Tibial nerve (tissue), 4 donors: ENCODE data around the gene DOC2A. TPM values are rescaled to one million over a fixed set of nuclear protein-coding genes. Genes with fewer than 3 reads are reported as not detected.

Source experiments
- DNase-seq, 2 donors: peaks; one replicate each; pipeline ENCODE4 v3.0.0-alpha.2; 2019; ENCODE audit warnings: low spot score in 2 of 2
- H3K27ac ChIP-seq, 4 donors: fragments of 200-600 bp; sonication (generic) in 3 of 4; one replicate each; pipeline ENCODE4 v1.5.1; 2017 to 2019; ENCODE audit warnings: mild to moderate bottlenecking in 1 of 4
- H3K27me3 ChIP-seq, 2 donors: fragments of 200-600 bp; sonication (generic) in 1 of 2; one replicate each; pipeline versions ENCODE4 v1.5.1 to v1.6.0; 2017 to 2019
- H3K36me3 ChIP-seq, 3 donors: fragments of 200-600 bp; sonication (generic); one replicate each; pipeline ENCODE4 v1.5.1; 2018 to 2019
- H3K4me1 ChIP-seq, 4 donors: fragments of 200-600 bp; sonication (generic) in 3 of 4; one replicate each; pipeline ENCODE4 v1.5.1; 2017 to 2019
- H3K4me3 ChIP-seq, 4 donors: fragments of 200-600 bp; sonication (generic) in 3 of 4; one replicate each; pipeline ENCODE4 v1.5.1; 2017 to 2019; ENCODE audit warnings: mild to moderate bottlenecking in 1 of 4, moderate library complexity in 1 of 4
- H3K9me3 ChIP-seq, 4 donors: fragments of 200-600 bp; sonication (generic) in 3 of 4; one replicate each; pipeline ENCODE4 v1.5.1; 2017 to 2019
- EP300 ChIP-seq, 2 donors: sonication (generic); formaldehyde crosslinking; IDR thresholded peaks; one replicate each; pipeline ENCODE4 v1.6.1; 2017; ENCODE audit warnings: antibody characterized with exemption in 2 of 2, mild to moderate bottlenecking in 1 of 2
- POLR2A ChIP-seq, 2 donors: fragments of 450-650 bp; IDR thresholded peaks; one replicate each; pipeline ENCODE4 v1.6.1; 2017; ENCODE audit warnings: antibody characterized with exemption in 2 of 2, mild to moderate bottlenecking in 2 of 2, moderate library complexity in 2 of 2
- WGBS, 2 donors: methylation state at CpG; one replicate each; pipeline ENCODE4 v1.1.5; 2018; 5-methylcytosine and 5-hydroxymethylcytosine counted together
- total RNA-seq, 4 donors: library from RNA; depleted of rRNA; stranded (reverse); fragments of >200 nt; gene quantifications; one replicate each; pipeline ENCODE4 v1.1.0, GENCODE V29; 2016
- TF ChIP-seq, protein P1 (sequence below), 5 experiments: fragments of 200-600 bp in 3 of 5; fragments of 450-650 bp in 2 of 5; sonication (generic) in 3 of 5; IDR thresholded peaks; one replicate each; pipeline ENCODE4 v1.5.1; 2016 to 2019; ENCODE audit warnings: antibody characterized with exemption in 5 of 5, mild to moderate bottlenecking in 3 of 5, moderate library complexity in 2 of 5

DOC2A gene
- total RNA-seq, 4 donors from 2014 or later = 0.44 to 4.2 (median 1.7) TPM

- DNase-seq = no peak
- TF ChIP-seq, protein P1, sequence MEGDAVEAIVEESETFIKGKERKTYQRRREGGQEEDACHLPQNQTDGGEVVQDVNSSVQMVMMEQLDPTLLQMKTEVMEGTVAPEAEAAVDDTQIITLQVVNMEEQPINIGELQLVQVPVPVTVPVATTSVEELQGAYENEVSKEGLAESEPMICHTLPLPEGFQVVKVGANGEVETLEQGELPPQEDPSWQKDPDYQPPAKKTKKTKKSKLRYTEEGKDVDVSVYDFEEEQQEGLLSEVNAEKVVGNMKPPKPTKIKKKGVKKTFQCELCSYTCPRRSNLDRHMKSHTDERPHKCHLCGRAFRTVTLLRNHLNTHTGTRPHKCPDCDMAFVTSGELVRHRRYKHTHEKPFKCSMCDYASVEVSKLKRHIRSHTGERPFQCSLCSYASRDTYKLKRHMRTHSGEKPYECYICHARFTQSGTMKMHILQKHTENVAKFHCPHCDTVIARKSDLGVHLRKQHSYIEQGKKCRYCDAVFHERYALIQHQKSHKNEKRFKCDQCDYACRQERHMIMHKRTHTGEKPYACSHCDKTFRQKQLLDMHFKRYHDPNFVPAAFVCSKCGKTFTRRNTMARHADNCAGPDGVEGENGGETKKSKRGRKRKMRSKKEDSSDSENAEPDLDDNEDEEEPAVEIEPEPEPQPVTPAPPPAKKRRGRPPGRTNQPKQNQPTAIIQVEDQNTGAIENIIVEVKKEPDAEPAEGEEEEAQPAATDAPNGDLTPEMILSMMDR (IDR thresholded peaks at IDR 0.05) = no peak
- TF ChIP-seq POLR2A (IDR thresholded peaks at IDR 0.05) (no peak), EP300 (IDR thresholded peaks at IDR 0.05) (no peak)
- no peaks in the 10 kb centered on the region for H3K9me3 ChIP-seq
- no peak overlapping the region for H3K4me3 ChIP-seq
- H3K27ac ChIP-seq = no peak overlapping the region
- WGBS, 2 donors = 87 to 88% methylated on average over 20 to 23 of the region's 25 CpGs
- peaks cover 8 to 68% (median 14%) of the 10 kb centered on the region in 3 donors for H3K36me3 ChIP-seq
- no peaks in the 10 kb centered on the region for H3K27me3 ChIP-seq
- peaks cover 0 to 30% (median 13%) of the 10 kb centered on the region in 4 donors for H3K4me1 ChIP-seq
Measured at GRCh38 chr16:29993191-29993902, 17.5 kb downstream of the DOC2A start.

DNA sequence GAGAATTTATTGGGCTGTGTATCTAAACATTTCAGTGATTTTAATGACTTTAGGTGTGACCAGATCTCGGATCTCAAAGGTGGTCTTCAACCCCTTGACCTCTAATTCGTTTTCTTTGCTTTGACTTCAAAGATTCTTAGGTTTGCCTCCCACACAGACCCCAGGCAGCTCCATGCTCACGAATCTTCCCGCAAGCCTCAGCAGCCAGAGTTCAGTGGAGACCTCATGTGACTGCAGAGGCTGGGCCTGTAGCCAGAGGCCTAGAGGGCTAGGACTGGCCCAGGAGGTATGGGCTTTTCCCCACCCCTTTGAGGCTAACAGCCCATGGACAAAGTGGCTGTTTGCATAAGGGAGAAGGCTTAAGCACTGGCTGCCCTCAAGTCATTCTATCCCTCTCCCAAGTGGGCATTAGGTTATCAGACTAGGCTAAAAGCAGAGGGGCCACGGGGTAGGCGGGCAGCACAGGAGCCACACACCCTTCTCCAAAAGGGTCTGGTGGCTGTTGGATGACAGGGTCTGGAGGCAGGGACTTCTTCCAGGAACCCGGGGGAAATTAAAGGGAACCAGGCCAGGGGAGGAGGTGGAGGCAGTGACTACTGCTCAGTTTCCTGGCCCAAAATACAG lies 18.4 kb downstream of the DOC2A start:
- H3K36me3 ChIP-seq = peaks cover 6 to 68% (median 17%) of the 10 kb centered on the region in 3 donors
- DNase-seq = no peak
- 45 to 58% methylated on average over 7 of the region's 7 CpGs for WGBS, 2 donors

GRCh38 chr16:29991571-29991904 lies 19.3 kb downstream of the DOC2A start:
- Histone ChIP-seq H3K27me3 (no peaks in the 10 kb centered on the region), H3K27ac (no peak overlapping the region), H3K36me3 (peaks cover 6 to 77% (median 26%) of the 10 kb centered on the region in 3 donors), H3K4me3 (no peak overlapping the region), H3K9me3 (no peaks in the 10 kb centered on the region), H3K4me1 (peaks cover 0 to 18% (median 10%) of the 10 kb centered on the region in 4 donors)
- no peak for DNase-seq
- TF ChIP-seq EP300 (IDR thresholded peaks at IDR 0.05) (no peak), POLR2A (IDR thresholded peaks at IDR 0.05) (no peak)
- TF ChIP-seq, protein P1 (IDR thresholded peaks at IDR 0.05) = no peak
- WGBS, 2 donors = 74 to 75% methylated on average over 4 to 5 of the region's 5 CpGs

More for the DNA sequence above, 18.4 kb downstream of the DOC2A start:
- no peak overlapping the region for H3K27ac ChIP-seq
- no peaks in the 10 kb centered on the region for H3K9me3 ChIP-seq
- no peaks in the 10 kb centered on the region for H3K27me3 ChIP-seq
- H3K4me1 ChIP-seq = peaks cover 0 to 27% (median 13%) of the 10 kb centered on the region in 4 donors
- H3K4me3 ChIP-seq = no peak overlapping the region
- TF ChIP-seq EP300 (IDR thresholded peaks at IDR 0.05) = no peak
- TF ChIP-seq POLR2A (IDR thresholded peaks at IDR 0.05) = no peak
- TF ChIP-seq, protein P1 (IDR thresholded peaks at IDR 0.05) = no peak

DNA sequence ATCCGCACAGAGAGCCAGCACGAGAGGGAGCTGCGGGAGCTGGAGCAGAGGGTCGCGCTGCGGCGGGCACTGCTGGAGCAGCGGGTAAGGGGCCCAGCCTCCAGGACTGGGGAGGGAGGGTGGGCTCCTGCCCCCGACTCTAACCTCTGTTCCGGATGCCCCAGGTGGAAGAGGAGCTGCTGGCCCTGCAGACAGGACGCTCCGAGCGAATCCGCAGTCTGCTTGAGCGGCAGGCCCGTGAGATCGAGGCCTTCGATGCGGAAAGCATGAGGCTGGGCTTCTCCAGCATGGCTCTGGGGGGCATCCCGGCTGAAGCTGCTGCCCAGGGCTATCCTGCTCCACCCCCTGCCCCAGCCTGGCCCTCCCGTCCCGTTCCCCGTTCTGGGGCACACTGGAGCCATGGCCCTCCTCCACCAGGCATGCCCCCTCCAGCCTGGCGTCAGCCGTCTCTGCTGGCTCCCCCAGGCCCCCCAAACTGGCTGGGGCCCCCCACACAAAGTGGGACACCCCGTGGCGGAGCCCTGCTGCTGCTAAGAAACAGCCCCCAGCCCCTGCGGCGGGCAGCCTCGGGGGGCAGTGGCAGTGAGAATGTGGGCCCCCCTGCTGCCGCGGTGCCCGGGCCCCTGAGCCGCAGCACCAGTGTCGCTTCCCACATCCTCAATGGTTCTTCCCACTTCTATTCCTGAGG lies 19.8 kb downstream of the DOC2A start:
- DNase-seq = no peak
- H3K36me3 ChIP-seq = peaks cover 6 to 82% (median 29%) of the 10 kb centered on the region in 3 donors
- no peaks in the 10 kb centered on the region for H3K9me3 ChIP-seq
- no peak overlapping the region for H3K4me3 ChIP-seq
- peaks cover 0 to 15% (median 9%) of the 10 kb centered on the region in 4 donors for H3K4me1 ChIP-seq
- WGBS, 2 donors = 85 to 93% methylated on average over 26 to 31 of the region's 35 CpGs
- no peak overlapping the region for H3K27ac ChIP-seq
- no peaks in the 10 kb centered on the region for H3K27me3 ChIP-seq
- no peak for TF ChIP-seq EP300 (IDR thresholded peaks at IDR 0.05)
- TF ChIP-seq, protein P1 (IDR thresholded peaks at IDR 0.05) = no peak
- no peak for TF ChIP-seq POLR2A (IDR thresholded peaks at IDR 0.05)
